Activated CD8-positive, alpha-beta memory T cell treated with anti-CD3 and anti-CD28 coated beads, Interleukin-2, amount 10 ng/mL, durations not matched to agents 7 days and 5 days (primary cell): ENCODE measurements around the gene TBC1D9B. TPM values are rescaled to one million over a fixed set of nuclear protein-coding genes. Genes with fewer than 3 reads are reported as not detected.

Experiments used
- ATAC-seq: fragments of 150-1000 bp; cut with Tn5 transposase; one replicate; pipeline ENCODE4 v1.10.0; 2021; ENCODE audit warnings: moderate library complexity
- CTCF ChIA-PET: fragments of 350-600 bp; sonication (Branson Sonifier 250); formaldehyde crosslinking; loops from one replicate; lab custom pipeline; 2021; ENCODE audit warnings: antibody characterized with exemption; lab: Charles Lee
- DNase-seq: peaks from one replicate; pipeline ENCODE4 v3.0.0-alpha.2; 2020
- H3K27ac Mint-ChIP-seq: one replicate; pipeline ENCODE4 v1.8.0; 2021; ENCODE audit warnings: mild to moderate bottlenecking, mixed read lengths
- H3K27me3 Mint-ChIP-seq: one replicate; pipeline ENCODE4 v1.8.0; 2021; ENCODE audit warnings: mixed read lengths
- H3K36me3 Mint-ChIP-seq: one replicate; pipeline ENCODE4 v1.8.0; 2021; ENCODE audit warnings: mild to moderate bottlenecking, mixed read lengths
- H3K4me1 Mint-ChIP-seq: one replicate; pipeline ENCODE4 v1.8.0; 2021; ENCODE audit warnings: mixed read lengths
- H3K4me3 Mint-ChIP-seq: one replicate; pipeline ENCODE4 v1.8.0; 2021; ENCODE audit warnings: mild to moderate bottlenecking, moderate library complexity, mixed read lengths
- H3K9me3 Mint-ChIP-seq: one replicate; pipeline ENCODE4 v1.8.0; 2022; ENCODE audit warnings: low read depth, mixed read lengths
- total RNA-seq, 2 experiments: library from RNA; stranded (reverse); gene quantifications; one replicate each; pipeline ENCODE4 v1.2.3, GENCODE V29; 2021

TBC1D9B gene
- total RNA-seq, 2 experiments from 2014 or later = 71.6 to 83.3 TPM

- no peak overlapping the region for H3K4me3 Mint-ChIP-seq
- no peaks in the 10 kb centered on the region for H3K9me3 Mint-ChIP-seq
- peaks cover 18% of the 10 kb centered on the region for H3K36me3 Mint-ChIP-seq
- CTCF ChIA-PET = interaction anchor here (2.6 kb wide), 1 partner anchor 10 kb away, joined by 9 read pairs; no protein-coding TSS in a partner anchor
- DNase-seq (no peak), ATAC-seq (no peak)
- H3K27ac Mint-ChIP-seq = no peak overlapping the region
- peaks cover 6% of the 10 kb centered on the region for H3K4me1 Mint-ChIP-seq
- no peaks in the 10 kb centered on the region for H3K27me3 Mint-ChIP-seq
Measured at GRCh38 chr5:179812135-179812825, 95.4 kb downstream of the TBC1D9B start.

Other genes with a start within 250 kb of the TBC1D9B start
- gene CBY3, start 226.9 kb downstream of the TBC1D9B start, total RNA-seq = under 1 TPM in 1 of 2 experiments, not detected in 1; 0.59 TPM
- 100 to 1,000 TPM; 273 to 457 TPM for gene CANX, start 208.9 kb downstream of the TBC1D9B start, total RNA-seq
- 10 to 100 TPM; 34.7 to 34.9 TPM for gene MAML1, start 175.1 kb downstream of the TBC1D9B start, total RNA-seq
- gene LTC4S, start 113.9 kb downstream of the TBC1D9B start, total RNA-seq = 1 to 10 TPM in 1 of 2 experiments, under 1 TPM in 1; 0.91 to 1.5 TPM
- 100 to 1,000 TPM; 100 to 116 TPM for gene MGAT4B, start 101.0 kb downstream of the TBC1D9B start, total RNA-seq
- gene SQSTM1, start 87.0 kb downstream of the TBC1D9B start, total RNA-seq = 100 to 1,000 TPM; 130 to 198 TPM
- 10 to 100 TPM; 20.2 to 21.4 TPM for gene MRNIP, start 49.1 kb downstream of the TBC1D9B start, total RNA-seq
- gene RNF130, start 163.9 kb upstream of the TBC1D9B start, total RNA-seq = 1 to 10 TPM; 4.9 to 5.4 TPM